Astrocyte (in vitro differentiated cells and primary cell): Measurements from ENCODE around the gene MYCN. TPM values are rescaled to one million over a fixed set of nuclear protein-coding genes. Genes with fewer than 3 reads are reported as not detected.

Experiments used
- DNase-seq: peaks from one replicate; pipeline ENCODE4 v3.0.0-alpha.2; 2010; ENCODE audit warnings: low read depth
- FAIRE-seq: peaks from 2 replicates; lab custom pipeline; 2011; peaks lifted over from hg19 to GRCh38; lab: Jason Lieb, UNC
- H2AFZ ChIP-seq: 2 replicates; pipeline ENCODE4 v1.6.0; 2012; ENCODE audit warnings: low read depth, low read length, inconsistent platforms
- H3K27ac ChIP-seq: 2 replicates; pipeline ENCODE4 v1.5.1; 2011; ENCODE audit warnings: low read depth, low read length, inconsistent platforms
- H3K27me3 ChIP-seq: 2 replicates; pipeline ENCODE4 v1.6.0; 2011; ENCODE audit warnings: low read length, inconsistent platforms; ENCODE audit not compliant: insufficient read depth
- H3K36me3 ChIP-seq: 2 replicates; pipeline ENCODE4 v1.5.1; 2011; ENCODE audit warnings: low read length, inconsistent platforms; ENCODE audit not compliant: insufficient read depth
- H3K4me1 ChIP-seq: 2 replicates; pipeline ENCODE4 v1.5.1; 2011; ENCODE audit warnings: low read length, inconsistent platforms; ENCODE audit not compliant: insufficient read depth
- H3K4me2 ChIP-seq: 2 replicates; pipeline ENCODE4 v1.6.0; 2012; ENCODE audit warnings: low read length, inconsistent platforms
- H3K4me3 ChIP-seq: 2 replicates; pipeline ENCODE4 v1.5.1; 2011; ENCODE audit warnings: low read depth, mild to moderate bottlenecking, low read length, inconsistent platforms; ENCODE audit not compliant: insufficient read depth
- H3K79me2 ChIP-seq: 2 replicates; pipeline ENCODE4 v1.6.0; 2012; ENCODE audit warnings: mild to moderate bottlenecking, low read length, inconsistent platforms; ENCODE audit not compliant: insufficient read depth
- H3K9ac ChIP-seq: 2 replicates; pipeline ENCODE4 v1.6.0; 2012; ENCODE audit warnings: mild to moderate bottlenecking, low read length, inconsistent platforms
- H3K9me3 ChIP-seq: 2 replicates; pipeline ENCODE4 v1.5.1; 2012; ENCODE audit warnings: low read depth, mild to moderate bottlenecking, low read length, inconsistent platforms; ENCODE audit not compliant: insufficient read depth
- H4K20me1 ChIP-seq: 2 replicates; pipeline ENCODE4 v1.6.0; 2012; ENCODE audit warnings: low read length, inconsistent platforms; ENCODE audit not compliant: insufficient read depth
- H3K27ac Mint-ChIP-seq: one replicate; pipeline ENCODE4 v1.8.0; 2021; ENCODE audit warnings: mild to moderate bottlenecking, mixed read lengths; ENCODE audit not compliant: unreplicated experiment
- H3K27me3 Mint-ChIP-seq: one replicate; pipeline ENCODE4 v1.8.0; 2021; ENCODE audit warnings: low read depth, mixed read lengths; ENCODE audit not compliant: unreplicated experiment
- H3K36me3 Mint-ChIP-seq: one replicate; pipeline ENCODE4 v1.8.0; 2021; ENCODE audit warnings: low read depth, mixed read lengths; ENCODE audit not compliant: unreplicated experiment
- H3K4me1 Mint-ChIP-seq: one replicate; pipeline ENCODE4 v1.8.0; 2021; ENCODE audit warnings: low read depth, mixed read lengths; ENCODE audit not compliant: unreplicated experiment
- H3K4me3 Mint-ChIP-seq: one replicate; pipeline ENCODE4 v1.8.0; 2021; ENCODE audit warnings: mild to moderate bottlenecking, moderate library complexity, mixed read lengths; ENCODE audit not compliant: unreplicated experiment
- H3K9me3 Mint-ChIP-seq: one replicate; pipeline ENCODE4 v1.8.0; 2021; ENCODE audit warnings: mild to moderate bottlenecking, mixed read lengths; ENCODE audit not compliant: unreplicated experiment
- CTCF ChIP-seq: IDR thresholded peaks from 2 replicates; pipeline ENCODE4 v1.5.1; 2011; ENCODE audit warnings: low read depth, mild to moderate bottlenecking, inconsistent platforms, low read length, moderate library complexity; ENCODE audit not compliant: insufficient read depth
- EZH2 ChIP-seq: IDR thresholded peaks from 2 replicates; pipeline ENCODE4 v1.6.1; 2012; ENCODE audit warnings: mild to moderate bottlenecking, low read length, inconsistent platforms; ENCODE audit not compliant: insufficient read depth
- total RNA-seq: library from RNA; stranded (reverse); gene quantifications from 2 replicates; pipeline ENCODE4 v1.2.1, GENCODE V29; 2021

The MYCN gene
- total RNA-seq, 1 donor from 2014 or later: 2.6 TPM

GRCh38 chr2:15936277-15937104, 3.9 kb upstream of the MYCN start:
- no peaks in the 10 kb centered on the region for H3K36me3 ChIP-seq
- H3K27me3 Mint-ChIP-seq: peaks cover 37% of the 10 kb centered on the region
- FAIRE-seq (no peak), DNase-seq (no peak)
- H2AFZ ChIP-seq: no peak overlapping the region
- H3K27ac Mint-ChIP-seq: no peak overlapping the region
- no peak overlapping the region for H3K4me2 ChIP-seq
- H3K27me3 ChIP-seq: peaks cover 16% of the 10 kb centered on the region
- TF ChIP-seq CTCF: no peak
- TF ChIP-seq EZH2: no peak
- no peaks in the 10 kb centered on the region for H3K9me3 Mint-ChIP-seq
- no peak overlapping the region for H3K4me3 ChIP-seq
- no peaks in the 10 kb centered on the region for H3K36me3 Mint-ChIP-seq
- H3K9me3 ChIP-seq: no peaks in the 10 kb centered on the region
- no peaks in the 10 kb centered on the region for H3K79me2 ChIP-seq
- H3K9ac ChIP-seq: no peak overlapping the region
- H3K4me3 Mint-ChIP-seq: no peak overlapping the region
- no peak overlapping the region for H3K27ac ChIP-seq
- H3K4me1 ChIP-seq: no peaks in the 10 kb centered on the region
- H4K20me1 ChIP-seq: no peaks in the 10 kb centered on the region
- no peaks in the 10 kb centered on the region for H3K4me1 Mint-ChIP-seq

GRCh38 chr2:15937105-15937881, 3.1 kb upstream of the MYCN start:
- TF ChIP-seq EZH2: no peak
- no peak for TF ChIP-seq CTCF
- Histone ChIP-seq H3K79me2 (no peaks in the 10 kb centered on the region), H3K9me3 (no peaks in the 10 kb centered on the region), H2AFZ (no peak overlapping the region), H3K9ac (no peak overlapping the region), H3K4me1 (no peaks in the 10 kb centered on the region), H3K36me3 (no peaks in the 10 kb centered on the region), H3K27me3 (peaks cover 18% of the 10 kb centered on the region), H3K27ac (no peak overlapping the region), H3K4me2 (no peak overlapping the region), H3K4me3 (no peak overlapping the region), H4K20me1 (no peaks in the 10 kb centered on the region)
- H3K27me3 Mint-ChIP-seq: peaks cover 34% of the 10 kb centered on the region
- H3K9me3 Mint-ChIP-seq: no peaks in the 10 kb centered on the region
- FAIRE-seq (no peak), DNase-seq (no peak)
- H3K4me1 Mint-ChIP-seq: no peaks in the 10 kb centered on the region
- no peak overlapping the region for H3K27ac Mint-ChIP-seq
- H3K4me3 Mint-ChIP-seq: no peak overlapping the region
- H3K36me3 Mint-ChIP-seq: no peaks in the 10 kb centered on the region
